ENCODE results near the gene MTA3.
"Not testable (repeated sequence)": the region's sequence is repeated elsewhere in the genome, so short reads cannot be mapped to it uniquely, and the experiment has no call there.

MTA3 gene

DNA sequence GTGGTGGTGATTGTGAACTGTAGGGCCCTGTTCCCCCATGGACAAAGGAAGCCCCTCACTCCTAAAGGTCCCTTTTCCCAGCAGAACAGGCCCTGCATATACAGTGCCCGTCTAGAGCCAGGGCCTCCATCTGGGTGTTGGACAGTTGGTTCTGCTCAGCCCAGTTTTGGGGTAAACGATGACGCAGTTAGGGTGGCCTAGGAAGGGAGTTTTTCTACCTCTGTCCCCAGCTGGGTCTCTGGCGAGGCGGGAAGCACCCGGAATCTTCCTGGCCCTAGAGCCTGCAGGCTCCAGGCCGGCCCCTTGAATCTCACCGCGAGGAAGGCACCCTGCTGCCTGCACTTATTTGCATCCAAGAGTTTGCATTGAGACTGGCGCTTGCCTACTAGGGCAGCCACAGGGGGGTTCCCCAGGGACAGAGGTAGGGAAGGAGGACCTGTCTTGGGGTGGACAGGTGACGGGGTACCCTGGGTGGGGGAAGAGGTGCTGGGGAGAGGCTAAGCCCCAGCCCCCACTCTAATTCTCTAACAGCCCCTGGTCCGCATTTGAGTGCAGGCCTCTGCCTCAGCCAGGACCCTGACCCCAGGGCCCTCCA is 529 bp upstream of the MTA3 start:
- DNase-seq (ENCODE audit: low spot score): peak; percentile 54

DNA sequence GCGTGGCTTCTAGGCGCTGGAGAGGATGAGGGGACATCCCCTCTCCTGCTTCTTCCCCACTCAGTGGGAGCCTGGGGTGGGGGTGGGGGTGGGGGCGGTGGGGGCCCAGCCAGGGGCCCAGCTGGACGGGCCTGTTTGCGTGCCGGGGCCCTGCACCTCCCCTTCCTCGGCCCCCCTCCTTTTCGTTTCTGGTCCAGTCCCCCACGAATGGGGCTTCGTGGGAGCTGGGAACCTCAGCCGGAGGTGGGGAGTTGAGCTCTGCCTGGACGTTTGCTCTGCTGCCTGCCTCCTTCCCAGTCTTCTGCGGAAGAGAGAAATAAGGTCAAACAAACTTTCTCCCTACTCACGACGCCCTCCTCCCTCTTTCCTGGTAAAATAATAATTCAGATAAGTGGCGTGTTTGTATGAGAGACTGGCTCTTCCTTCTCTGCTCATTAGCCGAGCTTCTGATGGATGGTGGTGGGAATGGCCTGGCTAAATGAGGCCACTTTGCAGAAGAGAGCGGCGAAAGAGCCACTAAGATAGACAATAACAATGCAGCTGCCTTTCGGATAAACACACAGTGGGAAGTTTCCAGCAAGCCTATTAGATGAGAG is 782 bp downstream of the MTA3 start:
- DNase-seq (ENCODE audit: low spot score): peak; percentile 49

DNA sequence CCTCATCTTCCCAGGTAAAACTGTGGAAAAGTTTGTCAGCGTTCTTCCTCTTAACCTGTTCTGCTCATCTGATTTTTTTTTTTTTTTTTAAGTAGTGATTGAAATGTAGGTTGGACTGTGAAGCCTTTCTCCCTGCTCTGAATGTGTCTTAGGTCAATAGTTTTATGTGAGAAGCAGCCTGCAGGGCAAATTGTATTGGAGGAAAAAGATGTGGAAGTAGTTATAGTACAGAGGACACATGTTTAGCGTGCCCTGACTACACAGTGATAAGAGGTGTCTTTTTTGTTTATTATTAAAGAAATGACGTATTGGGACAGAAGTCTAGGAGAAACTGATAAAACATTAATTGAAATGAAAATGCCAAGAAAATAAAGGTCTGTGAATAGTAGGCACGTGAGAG is 1.5 kb downstream of the MTA3 start:
- DNase-seq (ENCODE audit: low spot score): no peak

DNA sequence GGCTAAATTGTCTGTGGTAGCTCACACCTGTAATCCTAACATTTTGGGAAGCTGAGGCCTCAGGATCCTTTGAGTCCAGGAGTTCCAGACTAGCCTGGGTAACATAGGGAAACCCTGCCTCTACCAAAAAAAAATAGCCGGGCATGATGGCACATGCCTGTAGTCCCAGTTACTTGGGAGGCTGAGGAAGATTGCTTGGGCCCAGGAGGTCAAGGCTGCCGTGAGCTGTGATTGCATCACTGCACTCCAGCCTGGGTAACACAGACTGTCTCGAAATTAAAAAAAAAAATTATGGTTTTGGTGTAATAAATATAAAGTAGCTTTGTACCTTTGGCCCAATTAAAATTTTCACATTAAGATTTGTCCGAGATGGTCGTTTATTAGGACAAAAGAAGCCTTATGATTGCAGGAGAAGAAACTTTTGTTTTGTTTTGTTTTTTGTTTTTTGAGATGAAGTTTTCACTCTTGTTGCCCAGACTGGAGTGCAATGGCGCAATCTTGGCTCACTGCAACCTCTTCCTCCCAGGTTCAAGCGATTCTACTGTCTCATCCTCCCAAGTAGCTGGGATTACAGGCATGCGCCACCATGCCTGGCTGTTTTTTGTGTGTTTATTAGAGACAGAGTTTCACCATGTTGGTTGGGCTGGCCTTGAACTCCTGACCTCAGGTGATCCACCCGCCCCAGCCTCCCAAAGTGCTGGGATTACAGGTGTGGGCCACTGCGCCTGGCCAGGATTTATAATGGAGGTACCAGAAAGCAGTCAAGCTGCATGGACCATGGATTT is 4.1 kb downstream of the MTA3 start:
- DNase-seq (ENCODE audit: low spot score): no peak

DNA sequence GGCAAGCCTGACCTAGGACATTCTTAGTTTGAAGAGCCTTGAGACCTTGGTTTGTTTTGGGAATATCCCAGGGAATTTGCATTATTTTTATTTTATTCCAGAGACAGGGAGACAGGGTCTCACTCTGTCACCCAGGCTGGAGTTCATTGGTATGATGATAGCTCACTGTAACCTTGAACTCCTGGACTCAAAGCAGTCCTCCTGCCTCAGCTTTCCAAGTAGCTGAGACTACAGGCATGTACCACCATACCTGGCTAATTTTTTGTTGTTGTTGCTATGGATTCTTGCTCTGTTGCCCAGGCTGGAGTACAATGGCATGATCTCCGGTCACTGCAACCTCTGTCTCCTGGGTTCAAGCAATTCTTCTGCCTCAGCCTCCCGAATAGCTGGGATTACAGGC is 4.8 kb downstream of the MTA3 start:
- DNase-seq (ENCODE audit: low spot score): no peak

DNA sequence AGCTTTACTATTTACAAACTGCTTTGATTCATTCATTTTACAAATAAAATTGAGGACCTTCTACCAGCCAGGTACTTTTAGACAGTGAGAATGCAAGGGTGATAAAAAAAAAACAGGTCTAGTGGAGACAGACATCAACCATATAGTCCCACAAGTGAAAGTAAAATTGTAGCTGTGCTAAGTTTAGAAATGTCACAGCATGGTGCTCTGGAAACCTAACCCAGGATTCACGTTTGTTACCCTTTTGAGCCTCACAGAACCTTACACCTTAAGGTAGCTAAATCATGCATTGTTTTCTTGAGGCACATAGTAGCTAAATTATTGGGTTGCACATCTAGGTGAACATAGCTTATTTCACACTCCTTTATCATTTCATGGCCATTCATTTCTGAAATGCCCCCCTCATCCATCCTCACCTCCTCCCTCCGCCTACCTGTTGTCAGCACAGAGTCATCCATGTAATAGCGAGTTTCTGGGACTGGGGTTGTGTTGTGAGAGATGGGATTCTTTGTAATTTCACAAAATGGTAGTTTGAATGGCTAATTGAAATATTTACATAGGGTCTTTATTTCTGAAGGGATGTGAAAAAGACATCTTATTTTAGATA is 7.1 kb downstream of the MTA3 start:
- DNase-seq (ENCODE audit: low spot score): no peak

DNA sequence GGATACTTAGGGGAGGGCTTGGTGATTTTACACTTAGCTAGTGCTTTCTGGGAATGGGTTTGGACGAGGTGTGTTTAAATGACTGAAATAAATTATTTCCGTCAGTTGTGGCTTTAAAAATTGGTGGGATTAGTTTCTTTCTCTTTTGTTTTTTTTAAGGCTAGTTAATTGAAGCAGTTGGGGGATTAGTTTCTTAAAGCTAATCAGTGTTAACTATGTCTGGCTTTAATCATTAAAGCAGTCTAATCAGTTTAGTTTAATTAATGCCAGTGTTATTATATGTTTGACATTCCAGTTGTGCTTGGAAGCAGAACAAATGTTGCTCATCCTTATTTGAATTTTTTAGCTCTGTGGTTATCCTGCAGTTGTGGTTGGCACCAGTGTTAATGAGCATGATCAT is 10.2 kb downstream of the MTA3 start:
- DNase-seq (ENCODE audit: low spot score): no peak

DNA sequence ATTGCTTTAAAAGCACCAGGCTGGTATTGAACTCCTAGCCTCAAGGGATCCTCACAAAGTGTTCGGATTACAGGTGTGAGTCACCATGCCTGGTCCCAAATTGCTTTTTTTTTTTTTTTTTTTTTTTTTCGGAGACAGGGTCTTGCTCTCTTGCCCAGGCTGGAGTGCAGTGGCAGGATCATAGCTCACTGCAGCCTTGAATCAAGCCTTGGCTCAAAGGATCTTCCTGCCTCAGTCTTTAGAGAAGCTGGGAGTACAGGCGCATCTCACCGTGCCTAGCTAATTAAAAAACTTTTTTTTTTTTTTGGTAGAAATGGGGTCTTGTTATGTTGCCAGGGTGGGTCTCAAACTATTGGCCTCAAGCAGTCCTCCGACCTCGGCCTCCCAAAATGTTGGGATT is 12.8 kb downstream of the MTA3 start:
- DNase-seq (ENCODE audit: low spot score): no peak

DNA sequence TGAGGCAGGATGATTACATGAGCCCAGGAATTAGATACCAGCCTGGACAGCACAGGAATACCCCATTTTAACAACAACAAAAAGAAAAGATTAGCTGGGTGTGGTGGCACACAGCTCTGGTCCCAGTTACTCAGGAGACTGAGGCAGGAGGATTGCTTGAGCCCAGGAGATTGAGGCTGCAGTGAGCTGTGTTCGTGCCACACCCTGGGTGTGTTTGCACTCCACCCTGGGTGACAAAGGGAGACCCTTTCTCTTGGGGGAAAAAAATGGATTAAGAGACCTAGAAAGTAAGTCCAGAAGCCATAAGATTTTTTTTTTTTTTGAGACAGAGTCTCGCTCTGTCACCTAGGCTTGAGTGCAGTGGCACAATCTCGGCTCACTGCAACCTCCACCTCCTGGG is 16.2 kb downstream of the MTA3 start:
- not testable (repeated sequence) for DNase-seq (ENCODE audit: low spot score)

DNA sequence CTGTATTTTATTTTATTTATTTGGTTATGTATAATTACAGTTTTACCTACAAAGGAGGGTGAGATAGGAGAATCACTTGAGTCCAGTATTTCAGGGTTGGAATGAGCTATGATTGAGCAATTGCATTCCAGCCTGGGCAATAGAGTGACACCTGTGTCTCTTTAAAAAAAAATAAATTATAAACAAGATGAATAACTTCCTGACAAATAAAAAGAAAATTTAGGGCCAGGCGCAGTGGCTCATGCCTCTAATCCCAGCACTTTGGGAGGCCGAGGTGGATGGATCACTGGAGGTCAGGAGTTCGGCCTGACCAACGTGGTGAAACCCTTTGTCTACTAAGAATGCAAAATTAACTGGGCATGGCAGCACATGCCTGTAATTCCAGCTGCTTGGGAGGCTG is 17.3 kb downstream of the MTA3 start:
- no peak for DNase-seq (ENCODE audit: low spot score)

DNA sequence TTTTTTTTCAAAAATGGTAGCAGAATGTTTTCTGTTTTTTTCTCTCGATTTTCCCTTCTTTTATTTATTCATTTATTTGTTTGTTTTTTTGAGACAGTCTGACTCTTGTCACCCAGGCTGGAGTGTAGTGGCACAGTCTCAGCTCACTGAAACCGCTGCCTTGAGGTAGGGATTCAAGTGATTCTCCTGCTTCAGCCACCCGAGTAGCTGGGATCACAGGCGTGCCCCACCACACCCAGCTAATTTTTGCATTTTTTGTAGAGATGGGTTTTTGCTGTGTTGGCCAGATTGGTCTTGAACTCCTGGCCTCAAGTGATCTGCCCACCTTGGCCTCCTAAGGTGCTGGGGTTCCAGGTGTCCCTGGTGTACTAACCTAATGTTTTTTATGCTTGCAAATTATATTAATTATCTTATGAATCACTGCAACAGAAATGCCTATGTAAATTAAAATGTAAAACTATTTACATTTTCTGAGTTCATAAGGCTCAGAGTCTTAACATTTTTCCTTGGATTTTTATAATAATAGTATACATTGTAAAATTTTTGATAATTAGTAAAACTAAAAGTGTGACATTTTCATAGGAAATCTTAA is 19.2 kb downstream of the MTA3 start:
- DNase-seq (ENCODE audit: low spot score): no peak

DNA sequence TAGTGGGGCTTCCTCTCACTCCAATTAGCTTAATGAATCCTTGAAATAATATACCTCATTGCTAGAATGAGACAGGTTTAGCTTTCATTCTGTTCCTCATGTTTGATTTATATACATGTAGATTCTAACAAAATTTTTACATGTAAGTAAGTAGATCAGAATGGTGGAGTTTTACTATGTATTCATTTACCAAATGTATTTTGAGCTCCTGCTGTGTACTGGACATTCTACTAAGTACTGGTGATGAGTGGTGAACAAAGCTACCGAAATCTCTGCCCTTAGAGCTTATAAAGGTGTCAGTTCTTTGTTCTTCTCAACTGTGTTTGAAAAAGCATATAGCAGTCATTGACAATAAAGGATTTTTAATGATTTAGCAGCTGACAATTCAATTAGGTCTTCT is 19.7 kb downstream of the MTA3 start:
- DNase-seq (ENCODE audit: low spot score): no peak

DNA sequence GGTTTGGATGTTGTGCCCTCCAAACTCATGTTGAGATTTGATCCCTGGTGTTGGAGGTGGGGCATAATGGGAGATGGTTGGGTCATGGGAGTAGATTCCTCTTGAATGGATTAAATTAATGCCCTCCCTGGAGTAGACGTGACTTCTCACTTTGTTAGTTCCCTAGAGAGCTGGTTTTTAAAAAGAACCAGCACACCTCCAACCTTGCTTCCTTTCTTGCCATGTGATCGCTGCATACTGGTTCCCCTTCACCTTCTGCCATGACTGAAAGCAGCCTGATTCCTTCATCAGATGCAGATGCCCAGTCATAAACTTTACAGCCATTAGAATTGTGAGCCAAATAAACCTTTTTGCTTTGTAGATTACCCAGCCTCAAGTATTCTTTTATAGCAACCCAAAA is 21.7 kb downstream of the MTA3 start:
- DNase-seq (ENCODE audit: low spot score): no peak

DNA sequence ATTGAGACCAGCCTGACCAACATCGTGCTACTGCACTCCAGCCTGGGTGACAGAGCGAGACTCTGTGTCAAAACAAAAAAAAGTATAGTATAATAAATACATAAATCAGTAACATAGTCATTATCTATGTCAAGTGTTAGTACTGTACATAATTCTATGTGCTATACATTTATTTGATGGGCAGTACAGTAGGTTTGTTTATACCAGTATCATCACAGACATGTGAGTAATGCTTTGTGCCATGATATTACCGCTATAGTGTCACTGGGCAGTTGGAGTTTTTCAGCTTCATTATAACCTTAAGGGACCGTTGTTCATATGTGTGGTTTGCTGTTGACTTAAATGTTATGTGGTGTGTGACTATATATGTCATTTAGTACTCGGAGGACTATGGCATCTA is 24.9 kb downstream of the MTA3 start:
- no peak for DNase-seq (ENCODE audit: low spot score)

DNA sequence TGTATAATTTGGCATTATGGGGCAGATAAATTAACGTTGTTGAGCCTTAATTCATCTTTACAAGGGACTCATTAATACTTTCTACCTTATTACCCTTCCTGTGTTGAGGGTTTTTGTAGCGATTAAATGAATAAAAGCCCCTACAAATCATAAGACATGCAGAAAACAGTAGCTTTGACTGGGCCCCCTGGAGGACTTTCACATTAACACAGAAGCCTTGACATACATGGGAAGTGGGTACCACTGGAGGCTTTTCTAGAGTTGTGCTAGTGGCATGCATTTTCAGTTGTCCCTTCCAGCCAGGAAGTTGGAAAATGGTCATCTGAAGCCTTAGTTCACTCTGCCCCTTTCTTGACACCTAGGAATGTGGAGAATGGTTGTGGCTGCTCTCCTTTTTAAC is 30.2 kb downstream of the MTA3 start:
- DNase-seq (ENCODE audit: low spot score): no peak

DNA sequence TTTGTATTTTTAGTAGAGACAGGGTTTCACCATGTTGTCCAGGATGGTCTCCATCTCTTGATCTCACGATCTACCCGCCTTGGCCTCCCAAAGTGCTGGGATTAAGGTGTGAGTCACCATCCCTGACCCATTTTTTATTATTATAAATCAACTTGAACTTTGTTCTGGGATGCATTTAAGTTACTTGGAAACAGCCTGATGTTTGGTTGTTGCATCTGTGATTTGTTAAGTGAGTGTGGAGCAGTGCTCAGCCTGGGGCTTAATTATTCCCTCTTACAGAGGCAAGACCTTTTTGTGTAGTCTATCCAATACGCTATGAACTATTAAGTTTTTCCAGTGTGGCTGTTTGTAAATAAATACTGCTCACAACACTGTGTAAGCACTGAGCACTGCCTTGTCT is 32.6 kb downstream of the MTA3 start:
- no peak for DNase-seq (ENCODE audit: low spot score)

DNA sequence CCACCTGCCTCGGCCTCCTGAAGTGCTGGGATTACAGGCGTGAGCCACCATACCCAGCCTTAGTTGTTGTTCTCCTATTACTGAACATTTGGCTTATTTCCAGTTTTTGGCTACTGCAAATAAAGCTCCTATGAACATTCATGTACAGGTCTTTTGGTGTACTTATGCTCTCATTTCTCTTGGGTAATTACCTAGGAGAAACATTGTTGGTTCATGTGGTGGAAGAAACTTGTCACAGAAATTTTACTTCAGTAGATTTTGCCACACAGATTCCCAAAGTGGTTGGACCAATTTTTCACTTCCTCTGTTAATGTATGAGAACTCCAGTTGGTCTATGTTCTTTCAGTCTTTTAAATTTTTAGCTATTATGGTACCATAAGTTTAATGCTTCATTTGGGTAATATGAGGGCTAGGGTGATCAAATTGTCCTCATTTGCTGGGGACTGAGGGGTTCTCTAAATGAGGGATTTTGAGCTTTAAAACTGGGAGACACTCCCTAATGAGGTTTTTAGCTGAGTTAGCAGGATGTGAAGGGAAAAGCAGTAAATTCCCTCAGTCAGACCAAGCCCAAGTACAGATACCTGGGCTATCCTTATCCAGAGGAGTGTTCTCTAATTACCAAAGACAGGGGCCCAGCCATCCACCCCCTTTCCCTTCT is 33.9 kb downstream of the MTA3 start:
- no peak for DNase-seq (ENCODE audit: low spot score)

DNA sequence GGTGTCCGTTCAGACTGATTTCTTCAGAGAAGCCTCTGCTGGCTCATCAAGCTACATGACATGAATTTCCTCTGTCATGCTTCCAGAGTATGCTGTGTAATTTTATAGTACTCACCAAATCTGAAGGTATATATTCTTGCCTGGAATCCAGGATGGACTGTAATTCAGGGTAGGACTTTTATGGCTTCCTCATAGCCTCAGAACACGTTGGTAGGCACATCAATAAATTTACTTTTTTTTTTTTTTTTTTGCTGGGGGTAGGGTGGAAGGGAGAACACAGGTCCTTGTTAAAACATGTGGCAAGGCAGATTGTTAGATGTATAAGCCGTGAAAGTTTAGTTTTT is 34.4 kb downstream of the MTA3 start:
- no peak for DNase-seq (ENCODE audit: low spot score)

DNA sequence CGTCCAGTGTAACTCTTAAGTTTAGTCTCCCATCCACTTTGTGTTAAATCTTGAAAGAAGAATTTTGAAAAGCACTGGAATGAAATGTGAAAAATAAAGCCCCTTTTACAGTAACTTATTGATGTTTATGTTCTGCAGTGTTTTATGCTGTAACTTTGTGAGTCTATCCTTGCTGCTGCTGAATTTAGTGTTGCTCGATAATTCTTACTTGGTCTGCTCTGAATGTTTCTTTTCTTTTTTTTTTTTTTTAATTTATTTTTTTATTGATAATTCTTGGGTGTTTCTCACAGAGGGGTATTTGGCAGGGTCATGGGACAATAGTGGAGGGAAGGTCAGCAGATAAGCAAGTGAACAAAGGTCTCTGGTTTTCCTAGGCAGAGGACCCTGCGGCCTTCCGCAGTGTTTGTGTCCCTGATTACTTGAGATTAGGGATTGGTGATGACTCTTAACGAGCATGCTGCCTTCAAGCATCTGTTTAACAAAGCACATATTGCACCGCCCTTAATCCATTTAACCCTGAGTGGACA is 36.0 kb downstream of the MTA3 start:
- not testable (repeated sequence) for DNase-seq (ENCODE audit: low spot score)

DNA sequence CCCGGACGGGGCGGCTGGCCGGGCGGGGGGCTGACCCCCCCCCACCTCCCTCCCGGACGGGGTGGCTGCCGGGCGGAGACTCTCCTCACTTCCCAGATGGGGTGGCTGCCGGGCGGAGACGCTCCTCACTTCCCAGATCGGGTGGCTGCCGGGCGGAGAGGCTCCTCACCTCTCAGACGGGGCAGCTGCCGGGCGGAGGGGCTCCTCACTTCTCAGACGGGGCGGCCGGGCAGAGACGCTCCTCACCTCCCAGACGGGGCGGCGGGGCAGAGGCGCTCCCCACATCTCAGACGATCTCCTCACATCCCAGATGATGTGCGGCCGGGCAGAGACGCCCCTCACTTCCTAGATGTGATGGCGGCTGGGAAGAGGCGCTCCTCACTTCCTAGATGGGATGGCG is 37.7 kb downstream of the MTA3 start:
- DNase-seq (ENCODE audit: low spot score): not testable (repeated sequence)

DNA sequence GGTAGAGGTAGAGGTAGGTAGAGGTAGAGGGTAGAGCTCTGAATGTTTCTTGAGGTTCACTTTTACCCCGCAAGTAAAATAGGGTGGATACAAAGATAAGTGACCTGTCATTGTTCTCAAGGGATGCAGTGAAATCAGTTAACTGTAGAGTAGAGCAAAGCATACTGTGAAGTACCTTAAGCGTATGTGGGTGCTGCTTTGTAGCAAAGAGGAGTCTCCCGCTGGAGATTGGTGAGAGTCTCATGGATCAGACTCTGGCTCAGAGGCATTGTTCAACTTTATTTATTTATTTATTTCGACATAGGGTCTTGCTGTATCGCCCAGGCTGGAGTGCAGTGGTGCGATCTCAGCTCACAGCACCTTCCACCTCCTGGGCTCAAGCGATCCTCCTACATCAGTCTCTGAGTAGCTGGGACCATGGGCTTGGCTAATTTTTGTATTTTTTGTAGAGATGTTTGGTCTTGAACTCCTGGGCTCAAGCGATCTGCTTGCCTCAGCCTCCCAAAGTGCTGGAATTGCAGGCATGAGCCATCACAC is 38.7 kb downstream of the MTA3 start:
- DNase-seq (ENCODE audit: low spot score): no peak

Measured in cerebellar cortex (tissue), 1 donor.